DND-41 (cell line): ENCODE results near the gene VN1R5.

Experiments
- ATAC-seq: fragments of 200-7000 bp; cut with Tn5 transposase; 3 replicates; pipeline ENCODE4 v1.9.1; 2021; ENCODE audit warnings: low read depth; ENCODE audit not compliant: insufficient read depth
- DNase-seq: peaks from one replicate; pipeline ENCODE4 v3.0.0-alpha.2; 2020
- H2AFZ ChIP-seq: 2 replicates; pipeline ENCODE4 v1.6.0; 2012; ENCODE audit warnings: low read depth, low read length
- H3K27ac ChIP-seq: 2 replicates; pipeline ENCODE4 v1.5.1; 2012; ENCODE audit warnings: low read length, inconsistent platforms
- H3K27me3 ChIP-seq: fragments of 200-600 bp; sonication (generic); 2 replicates; pipeline ENCODE4 v1.6.0; 2012; ENCODE audit warnings: low read length, mild to moderate bottlenecking, inconsistent platforms; ENCODE audit not compliant: insufficient read depth, poor library complexity
- H3K36me3 ChIP-seq: 2 replicates; pipeline ENCODE4 v1.5.1; 2012; ENCODE audit warnings: low read length, inconsistent platforms; ENCODE audit not compliant: insufficient read depth
- H3K4me1 ChIP-seq: 2 replicates; pipeline ENCODE4 v1.5.1; 2012; ENCODE audit warnings: mild to moderate bottlenecking, low read length; ENCODE audit not compliant: insufficient read depth
- H3K4me2 ChIP-seq: 2 replicates; pipeline ENCODE4 v1.6.0; 2012; ENCODE audit warnings: mild to moderate bottlenecking, moderate library complexity, low read length, inconsistent platforms; ENCODE audit not compliant: insufficient read depth
- H3K4me3 ChIP-seq, 2 experiments: fragments of 200-600 bp in 1 of 2; shearing (Covaris generic) in 1 of 2; 2 replicates each; pipeline ENCODE4 v1.5.1; 2012 to 2016; ENCODE audit warnings: inconsistent platforms in 2 of 2, low read length in 2 of 2, mild to moderate bottlenecking in 2 of 2, low read depth in 1 of 2, moderate library complexity in 1 of 2
- H3K79me2 ChIP-seq: 2 replicates; pipeline ENCODE4 v1.6.0; 2012; ENCODE audit warnings: low read length, inconsistent platforms; ENCODE audit not compliant: insufficient read depth
- H3K9ac ChIP-seq: 2 replicates; pipeline ENCODE4 v1.6.0; 2012; ENCODE audit warnings: low read depth, mild to moderate bottlenecking, inconsistent platforms, low read length, moderate library complexity
- H3K9me3 ChIP-seq: 2 replicates; pipeline ENCODE4 v1.5.1; 2012; ENCODE audit warnings: low read length, moderate library complexity, mild to moderate bottlenecking, inconsistent platforms; ENCODE audit not compliant: insufficient read depth, severe bottlenecking
- H4K20me1 ChIP-seq: 2 replicates; pipeline ENCODE4 v1.6.0; 2012; ENCODE audit warnings: low read length; ENCODE audit not compliant: insufficient read depth
- CTCF ChIP-seq: IDR thresholded peaks from 2 replicates; pipeline ENCODE4 v1.5.1; 2012; ENCODE audit warnings: borderline replicate concordance, low read length, moderate library complexity, mild to moderate bottlenecking; ENCODE audit not compliant: poor library complexity, severe bottlenecking; ENCODE audit errors: extremely low read depth
- EZH2 ChIP-seq: IDR thresholded peaks from 3 replicates; pipeline ENCODE4 v1.6.1; 2012; ENCODE audit warnings: borderline replicate concordance, low read depth, mild to moderate bottlenecking, moderate library complexity, low read length, inconsistent platforms; ENCODE audit not compliant: severe bottlenecking

VN1R5 gene

GRCh38 chr1:247295746-247296145 is 39.9 kb downstream of the VN1R5 start:
- Histone ChIP-seq H3K4me3 (no peak overlapping the region), H3K4me1 (no peaks in the 10 kb centered on the region), H3K9me3 (no peaks in the 10 kb centered on the region), H3K27ac (no peak overlapping the region), H3K4me2 (no peak overlapping the region), H4K20me1 (no peaks in the 10 kb centered on the region), H3K36me3 (peaks cover 19% of the 10 kb centered on the region), H3K9ac (no peak overlapping the region), H3K79me2 (no peaks in the 10 kb centered on the region), H2AFZ (no peak overlapping the region), H3K27me3 (no peaks in the 10 kb centered on the region)
- TF ChIP-seq EZH2, result no peak
- no peak for TF ChIP-seq CTCF
- ATAC-seq, result no peak
- DNase-seq, result no peak

DNA sequence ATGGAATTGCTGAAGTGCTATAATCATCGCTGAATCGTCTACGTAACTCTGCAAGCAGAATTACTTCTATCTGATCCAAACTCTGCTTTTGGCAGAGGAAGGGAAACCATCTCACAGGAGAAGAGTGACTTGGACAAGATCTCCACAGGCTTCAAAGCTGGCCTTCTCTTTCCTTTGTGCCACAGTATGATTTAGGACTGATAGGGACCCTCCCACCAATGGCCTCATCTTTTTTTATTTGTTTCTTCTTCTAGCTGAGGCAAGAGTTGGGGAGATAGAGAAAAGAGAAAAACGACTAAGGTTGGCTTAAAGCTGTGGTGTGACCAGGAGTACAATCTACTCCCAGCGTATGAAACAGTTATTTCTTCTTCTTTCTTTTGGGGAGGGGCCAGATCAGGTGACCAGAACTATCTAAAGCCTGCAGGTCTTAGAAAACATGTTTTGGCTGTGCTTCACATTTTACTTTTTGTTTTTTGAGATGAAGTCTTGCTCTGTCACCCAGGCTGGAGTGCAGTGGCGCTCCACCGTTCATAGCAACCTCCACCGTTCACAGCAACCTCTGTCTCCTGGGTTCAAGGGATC is 40.8 kb downstream of the VN1R5 start:
- no peak for TF ChIP-seq CTCF
- H2AFZ ChIP-seq, result no peak overlapping the region
- DNase-seq (no peak), ATAC-seq (no peak)
- H4K20me1 ChIP-seq, result no peaks in the 10 kb centered on the region
- no peak overlapping the region for H3K4me2 ChIP-seq
- peaks cover 28% of the 10 kb centered on the region for H3K36me3 ChIP-seq
- no peaks in the 10 kb centered on the region for H3K9me3 ChIP-seq
- H3K27ac ChIP-seq, result no peak overlapping the region
- H3K4me3 ChIP-seq, result no peak overlapping the region
- H3K9ac ChIP-seq, result no peak overlapping the region
- no peaks in the 10 kb centered on the region for H3K79me2 ChIP-seq
- no peaks in the 10 kb centered on the region for H3K27me3 ChIP-seq
- no peaks in the 10 kb centered on the region for H3K4me1 ChIP-seq

DNA sequence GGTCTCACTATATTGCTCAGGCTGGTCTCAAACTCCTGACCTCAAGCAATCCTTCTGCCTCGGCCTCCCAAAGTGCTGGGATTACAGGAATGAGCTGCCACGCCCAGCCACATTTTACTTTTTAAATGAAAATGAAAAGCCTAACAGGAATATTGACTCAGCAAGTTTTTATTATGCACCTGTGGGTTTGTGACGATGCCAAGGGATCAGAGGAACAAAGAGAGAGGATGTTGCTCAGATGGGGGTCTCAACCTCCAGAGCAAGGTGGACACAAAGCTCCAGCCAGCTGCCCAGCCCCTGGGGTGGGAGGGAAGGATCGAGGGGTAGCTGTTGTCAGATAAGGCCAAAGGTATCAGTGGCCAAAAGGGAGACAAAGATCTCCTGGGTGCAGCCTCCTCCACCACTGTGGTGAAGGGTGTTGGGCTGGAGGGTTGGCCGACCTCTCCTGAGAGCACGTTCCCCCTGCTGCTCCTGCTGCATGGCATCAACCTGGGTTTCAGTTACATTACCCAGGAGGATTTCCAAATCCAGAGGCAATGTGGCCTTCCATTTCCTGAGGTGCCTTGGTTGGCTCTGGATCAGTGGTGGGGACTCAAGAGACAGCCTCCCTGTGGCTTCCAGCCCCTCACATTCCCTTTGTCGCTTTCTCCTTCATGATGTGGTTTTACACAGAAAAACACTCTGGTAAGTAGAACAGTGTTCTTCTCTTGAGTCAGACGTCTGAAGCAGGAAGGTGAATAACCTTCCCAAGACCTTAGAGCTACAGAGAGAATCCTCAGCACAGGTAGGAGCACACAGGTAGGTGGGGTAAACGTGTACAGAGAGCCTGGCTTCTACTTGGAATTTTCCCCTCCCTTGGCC is 41.6 kb downstream of the VN1R5 start:
- no peak overlapping the region for H3K27ac ChIP-seq
- peak; percentile 64 for ATAC-seq
- no peak overlapping the region for H3K4me2 ChIP-seq
- no peak overlapping the region for H2AFZ ChIP-seq
- H3K36me3 ChIP-seq, result peaks cover 36% of the 10 kb centered on the region
- H3K9me3 ChIP-seq, result no peaks in the 10 kb centered on the region
- H3K79me2 ChIP-seq, result no peaks in the 10 kb centered on the region
- TF ChIP-seq EZH2 (no peak), CTCF (no peak)
- no peaks in the 10 kb centered on the region for H3K27me3 ChIP-seq
- H3K4me3 ChIP-seq, result no peak overlapping the region
- H4K20me1 ChIP-seq, result no peaks in the 10 kb centered on the region
- H3K9ac ChIP-seq, result no peak overlapping the region
- H3K4me1 ChIP-seq, result no peaks in the 10 kb centered on the region
- DNase-seq, result peak; percentile 23
